Body of pancreas (tissue), 4 donors: Measurements from ENCODE around the gene COL13A1.

Experiments used
- CTCF ChIP-seq, 7 experiments: fragments of 450-650 bp in 4 of 7; fragments of 200-600 bp in 3 of 7; sonication (generic) in 3 of 7; IDR thresholded peaks; one replicate each; pipeline ENCODE4 v1.5.1; 2016 to 2019; ENCODE audit warnings: antibody characterized with exemption in 7 of 7
- POLR2A ChIP-seq, 3 donors: fragments of 450-650 bp; IDR thresholded peaks; one replicate each; pipeline ENCODE4 v1.6.1; 2016; ENCODE audit warnings: antibody characterized with exemption in 3 of 3, mild to moderate bottlenecking in 2 of 3

GRCh38 chr10:69873135-69873639 is 71.5 kb downstream of the COL13A1 start:
- TF ChIP-seq CTCF (IDR thresholded peaks at IDR 0.05) (no peak), POLR2A (IDR thresholded peaks at IDR 0.05) (no peak)
